GM18951 (cell line): ENCODE measurements around the gene SLC39A5.

ENCODE experiments used
- POLR2A ChIP-seq: IDR thresholded peaks from 4 replicates; pipeline ENCODE4 v1.6.1; 2011; ENCODE audit warnings: mild to moderate bottlenecking; ENCODE audit not compliant: insufficient read length, insufficient read depth; ENCODE audit errors: extremely low read depth
- in situ Hi-C: fragments of 300-500 bp; cut with MboI; formaldehyde crosslinking; loops from one replicate; pipeline ENCODE4 v1.12.0; 2022; ENCODE audit warnings: low sequenced_read_pairs, mixed read lengths, inconsistent platforms; ENCODE audit not compliant: unreplicated experiment

SLC39A5 gene

GRCh38 chr12:56198836-56199235, 31.0 kb upstream of the SLC39A5 start:
- in situ Hi-C loops = loop anchor here (10.0 kb wide), 1 partner anchor 266 kb away; the partner anchor contains the start of gene SPRYD4

GRCh38 chr12:56202366-56202765, 27.5 kb upstream of the SLC39A5 start:
- in situ Hi-C loops = no loop called here
- TF ChIP-seq POLR2A = no peak

More at GRCh38 chr12:56198836-56199235, 31.0 kb upstream of the SLC39A5 start:
- no peak for TF ChIP-seq POLR2A

- in situ Hi-C loops = no loop called here
- no peak for TF ChIP-seq POLR2A
Measured at GRCh38 chr12:56202838-56203237, 27.0 kb upstream of the SLC39A5 start.

GRCh38 chr12:56204275-56204674, 25.6 kb upstream of the SLC39A5 start:
- no peak for TF ChIP-seq POLR2A
- in situ Hi-C loops = no loop called here

- in situ Hi-C loops = no loop called here
- no peak for TF ChIP-seq POLR2A
Measured at GRCh38 chr12:56205445-56205844, 24.4 kb upstream of the SLC39A5 start.

GRCh38 chr12:56206452-56207166, 23.2 kb upstream of the SLC39A5 start:
- no peak for TF ChIP-seq POLR2A

GRCh38 chr12:56208006-56208405, 21.8 kb upstream of the SLC39A5 start:
- in situ Hi-C loops = no loop called here

More at GRCh38 chr12:56206452-56207166, 23.2 kb upstream of the SLC39A5 start:
- in situ Hi-C loops = no loop called here

GRCh38 chr12:56212361-56212760, 17.5 kb upstream of the SLC39A5 start:
- in situ Hi-C loops = no loop called here

More at GRCh38 chr12:56208006-56208405, 21.8 kb upstream of the SLC39A5 start:
- TF ChIP-seq POLR2A = no peak

GRCh38 chr12:56213878-56214277, 16.0 kb upstream of the SLC39A5 start:
- in situ Hi-C loops = no loop called here

More at GRCh38 chr12:56212361-56212760, 17.5 kb upstream of the SLC39A5 start:
- no peak for TF ChIP-seq POLR2A

GRCh38 chr12:56216461-56216860, 13.4 kb upstream of the SLC39A5 start:
- in situ Hi-C loops = no loop called here
- no peak for TF ChIP-seq POLR2A

More at GRCh38 chr12:56213878-56214277, 16.0 kb upstream of the SLC39A5 start:
- TF ChIP-seq POLR2A = no peak

- in situ Hi-C loops = no loop called here
- TF ChIP-seq POLR2A = no peak
Measured at GRCh38 chr12:56219840-56220239, 10.0 kb upstream of the SLC39A5 start.

- TF ChIP-seq POLR2A = no peak
- in situ Hi-C loops = no loop called here
Measured at GRCh38 chr12:56220611-56221231, 9.1 kb upstream of the SLC39A5 start.

GRCh38 chr12:56221232-56221756, 8.6 kb upstream of the SLC39A5 start:
- TF ChIP-seq POLR2A = no peak
- in situ Hi-C loops = no loop called here
